ENCODE results near the gene CSRP2. TPM values are rescaled to one million over a fixed set of nuclear protein-coding genes. Genes with fewer than 3 reads are reported as not detected.

CSRP2 gene
- total RNA-seq, 1 donor from 2014 or later = 53.7 TPM

DNA sequence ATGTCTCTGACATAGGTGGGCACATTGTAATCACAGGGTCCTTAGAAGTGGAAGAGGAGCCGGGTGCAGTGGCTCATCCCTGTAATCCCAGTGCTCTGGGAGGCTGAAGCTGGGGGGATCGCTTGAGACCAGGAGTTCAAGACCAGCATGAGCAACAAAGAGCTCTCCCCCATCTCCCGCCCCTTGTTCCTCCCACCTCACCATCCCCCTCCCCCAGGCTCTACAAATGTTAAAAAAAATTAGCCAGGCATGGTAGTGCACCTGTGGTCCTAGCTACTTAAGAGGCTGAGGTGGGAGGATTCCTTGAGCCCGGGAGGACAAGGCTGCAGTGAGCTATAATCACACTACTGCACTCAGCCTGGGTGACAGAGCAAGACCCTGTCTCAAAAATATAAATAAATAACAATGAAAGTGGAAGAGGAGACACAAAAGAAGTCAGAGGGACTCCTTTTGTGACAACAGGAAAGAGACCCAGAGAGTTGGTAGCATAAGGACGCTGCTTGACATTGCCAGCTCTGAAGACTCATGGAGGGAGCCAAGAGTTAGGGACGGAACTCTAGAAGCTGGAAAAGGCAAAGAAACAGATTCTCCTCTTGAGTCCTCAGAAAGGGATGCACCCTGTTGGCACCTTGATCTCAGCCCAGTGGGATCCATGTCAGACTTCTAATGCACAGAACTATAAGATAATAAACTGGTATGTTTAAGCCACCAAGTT lies 29.6 kb upstream of the CSRP2 start:
- no peak for DNase-seq (ENCODE audit: extremely low spot score, unreplicated experiment)
- Mint-ChIP-seq H3K4me3 (ENCODE audit: unreplicated experiment) (no peak overlapping the region), H3K36me3 (ENCODE audit: unreplicated experiment) (no peaks in the 10 kb centered on the region), H3K27ac (ENCODE audit: unreplicated experiment) (no peak overlapping the region), H3K4me1 (ENCODE audit: unreplicated experiment) (peaks cover 22% of the 10 kb centered on the region), H3K27me3 (ENCODE audit: unreplicated experiment) (no peaks in the 10 kb centered on the region), H3K9me3 (ENCODE audit: unreplicated experiment) (no peaks in the 10 kb centered on the region)
- no peak for TF ChIP-seq CTCF (IDR thresholded peaks at IDR 0.05)

- DNase-seq (ENCODE audit: extremely low spot score, unreplicated experiment) = no peak
- H3K27me3 Mint-ChIP-seq (ENCODE audit: unreplicated experiment) = no peaks in the 10 kb centered on the region
- H3K4me1 Mint-ChIP-seq (ENCODE audit: unreplicated experiment) = no peaks in the 10 kb centered on the region
- H3K27ac Mint-ChIP-seq (ENCODE audit: unreplicated experiment) = no peak overlapping the region
- H3K4me3 Mint-ChIP-seq (ENCODE audit: unreplicated experiment) = no peak overlapping the region
- TF ChIP-seq CTCF (IDR thresholded peaks at IDR 0.05) = no peak
- no peaks in the 10 kb centered on the region for H3K36me3 Mint-ChIP-seq (ENCODE audit: unreplicated experiment)
- no peaks in the 10 kb centered on the region for H3K9me3 Mint-ChIP-seq (ENCODE audit: unreplicated experiment)
These were observed 23.0 kb upstream of the CSRP2 start for GRCh38 chr12:76901628-76902380.

DNA sequence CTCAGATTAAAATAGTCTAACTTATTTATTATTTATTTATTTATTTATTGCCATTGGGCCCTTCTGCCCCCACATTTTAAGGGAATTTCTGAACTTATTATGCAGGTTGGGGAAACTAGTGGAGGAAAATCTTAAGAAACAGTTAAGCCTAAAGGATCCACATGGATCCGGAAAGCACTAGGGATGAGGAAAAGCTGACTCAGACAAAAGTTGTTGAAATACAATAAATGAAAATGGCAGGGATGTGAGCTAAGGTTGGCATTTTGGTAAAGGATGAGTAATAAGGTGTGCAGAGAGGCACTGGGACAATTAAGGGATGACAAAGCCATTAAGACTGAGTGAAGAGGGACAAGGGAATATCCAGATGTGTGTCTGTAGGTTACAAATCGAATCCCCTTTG lies 20.7 kb upstream of the CSRP2 start:
- Mint-ChIP-seq H3K27me3 (ENCODE audit: unreplicated experiment) (no peaks in the 10 kb centered on the region), H3K4me3 (ENCODE audit: unreplicated experiment) (no peak overlapping the region), H3K9me3 (ENCODE audit: unreplicated experiment) (no peaks in the 10 kb centered on the region), H3K36me3 (ENCODE audit: unreplicated experiment) (peaks cover 2% of the 10 kb centered on the region), H3K27ac (ENCODE audit: unreplicated experiment) (no peak overlapping the region), H3K4me1 (ENCODE audit: unreplicated experiment) (no peaks in the 10 kb centered on the region)
- TF ChIP-seq CTCF (IDR thresholded peaks at IDR 0.05) = no peak
- no peak for DNase-seq (ENCODE audit: extremely low spot score, unreplicated experiment)

DNA sequence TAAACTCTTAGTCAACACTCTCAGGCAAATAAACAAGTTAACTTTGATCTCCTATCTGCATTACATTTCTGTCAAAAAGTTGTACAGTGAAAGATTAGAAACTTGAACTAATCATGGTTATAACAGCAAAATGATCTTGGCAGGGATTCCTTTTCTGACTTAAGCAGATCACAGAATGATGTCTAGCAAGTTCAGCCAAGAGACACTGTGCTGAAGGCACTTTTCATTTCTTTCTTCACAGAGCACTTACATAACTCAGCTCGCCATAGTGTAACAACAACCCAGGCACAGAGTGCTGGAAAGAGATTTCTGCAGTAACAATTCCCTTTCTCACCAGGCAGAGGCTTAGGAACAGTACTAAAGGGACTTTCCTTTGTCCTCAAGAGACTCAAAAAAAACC lies 19.6 kb upstream of the CSRP2 start:
- no peaks in the 10 kb centered on the region for H3K27me3 Mint-ChIP-seq (ENCODE audit: unreplicated experiment)
- H3K27ac Mint-ChIP-seq (ENCODE audit: unreplicated experiment) = no peak overlapping the region
- TF ChIP-seq CTCF (IDR thresholded peaks at IDR 0.05) = no peak
- no peaks in the 10 kb centered on the region for H3K4me1 Mint-ChIP-seq (ENCODE audit: unreplicated experiment)
- no peak for DNase-seq (ENCODE audit: extremely low spot score, unreplicated experiment)
- no peaks in the 10 kb centered on the region for H3K9me3 Mint-ChIP-seq (ENCODE audit: unreplicated experiment)
- H3K36me3 Mint-ChIP-seq (ENCODE audit: unreplicated experiment) = peaks cover 2% of the 10 kb centered on the region
- H3K4me3 Mint-ChIP-seq (ENCODE audit: unreplicated experiment) = no peak overlapping the region

DNA sequence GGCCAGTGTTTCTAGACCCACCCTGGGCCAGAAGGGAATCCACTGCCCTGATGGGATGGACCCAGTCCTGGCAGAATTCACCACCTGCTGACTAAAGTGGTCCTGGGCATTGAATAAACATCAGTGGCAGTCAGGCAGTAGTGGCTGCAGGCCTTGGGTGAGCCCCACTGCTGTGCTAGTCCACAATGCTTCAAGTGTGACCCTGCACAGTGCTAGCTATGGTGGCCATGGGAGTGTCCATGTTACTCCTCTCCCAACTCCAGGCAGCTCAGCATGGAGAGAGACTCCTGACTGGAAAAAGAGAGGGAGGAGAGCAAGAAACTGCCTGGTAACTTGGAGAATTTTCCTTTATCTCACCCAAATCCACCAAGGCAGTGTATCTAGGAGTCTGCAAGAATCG lies 17.5 kb upstream of the CSRP2 start:
- Mint-ChIP-seq H3K36me3 (ENCODE audit: unreplicated experiment) (peaks cover 2% of the 10 kb centered on the region), H3K9me3 (ENCODE audit: unreplicated experiment) (peaks cover 5% of the 10 kb centered on the region), H3K4me1 (ENCODE audit: unreplicated experiment) (no peaks in the 10 kb centered on the region), H3K27ac (ENCODE audit: unreplicated experiment) (no peak overlapping the region), H3K27me3 (ENCODE audit: unreplicated experiment) (peaks cover 6% of the 10 kb centered on the region), H3K4me3 (ENCODE audit: unreplicated experiment) (no peak overlapping the region)
- DNase-seq (ENCODE audit: extremely low spot score, unreplicated experiment) = no peak
- no peak for TF ChIP-seq CTCF (IDR thresholded peaks at IDR 0.05)
